Pancreas (tissue), 10 donors: ENCODE data around the gene MAGI1. TPM values are rescaled to one million over a fixed set of nuclear protein-coding genes. Genes with fewer than 3 reads are reported as not detected.

Source experiments
- ATAC-seq, 4 donors: fragments of 200-7000 bp; cut with Tn5 transposase; one replicate each; pipeline versions ENCODE4 v1.8.0 to v1.9.1; 2020; ENCODE audit warnings: mild to moderate bottlenecking in 4 of 4, moderate library complexity in 4 of 4
- DNase-seq, 6 donors: peaks; one replicate each; pipeline ENCODE4 v3.0.0-alpha.2; 2020
- FAIRE-seq: peaks from 2 replicates; lab custom pipeline; 2012; peaks lifted over from hg19 to GRCh38; lab: Jason Lieb, UNC
- H3K27ac ChIP-seq, 4 donors: fragments of 200-600 bp; sonication (generic); 1 replicate in 3 of 4; 2 replicates in 1 of 4; pipeline versions ENCODE4 v1.5.0 to v1.8.0; 2020
- H3K27me3 ChIP-seq, 4 donors: fragments of 200-600 bp; one replicate each; pipeline ENCODE4 v1.8.0; 2021
- H3K36me3 ChIP-seq, 3 donors: fragments of 200-600 bp; sonication (generic) in 1 of 3; one replicate each; pipeline versions ENCODE4 v1.5.0 to v1.8.0; 2020 to 2021
- H3K4me1 ChIP-seq, 3 donors: fragments of 200-600 bp; one replicate each; pipeline ENCODE4 v1.8.0; 2021
- H3K4me3 ChIP-seq, 4 donors: fragments of 200-600 bp; sonication (generic) in 2 of 4; one replicate each; pipeline versions ENCODE4 v1.5.0 to v1.8.0; 2020 to 2021
- H3K9me3 ChIP-seq, 4 donors: fragments of 200-600 bp; one replicate each; pipeline ENCODE4 v1.8.0; 2021
- WGBS, 2 donors: extraction: QIAGEN DNeasy Blood & Tissue Kit; methylation state at CpG; one replicate each; pipeline ENCODE4 v1.1.7; 2013; 5-methylcytosine and 5-hydroxymethylcytosine counted together
- intact Hi-C, 3 donors: fragments of 100-400 bp; cut with DNase I; formaldehyde crosslinking; loops; one replicate each; pipeline versions ENCODE4 v1.11.1 to v1.14.2; 2022
- polyA plus RNA-seq, 2 donors: library from polyadenylated mRNA; stranded (reverse); fragments of 200-250 nt; gene quantifications; one replicate each; pipeline ENCODE4 v1.2.3, GENCODE V29; 2013
- total RNA-seq, 6 donors: library from RNA; stranded (reverse); fragmentation: NEBNext Ultra II Directional in 4 of 6; extraction: Animal tissue kit (Norgen Biotek cat#: 25700) in 4 of 6; gene quantifications; one replicate each; pipeline versions ENCODE4 v1.2.1 to v1.2.4, GENCODE V29; 2021 to 2023
- TF ChIP-seq, protein P1 (sequence below), 4 donors: fragments of 200-600 bp; sonication (generic) in 3 of 4; IDR thresholded peaks; one replicate each; pipeline versions ENCODE4 v1.5.0 to v1.8.0; 2021; ENCODE audit warnings: antibody characterized with exemption in 4 of 4
- donor health status: healthy with polysubstance abuse.
- donor health status: DM: no; HTN: no; CAD: no; lungs with moderate emphysema.
- donor health status: DM: no; HTN: no; CAD: no.
- donor health status: control.
- donor health status: control.
- donor health status: Bipolar disorder and iron deficiency.
- donor health status: DM: yes; HTN: yes; CAD: no.
- donor health status: DM: no; HTN: no; CAD: no.
- donor health status: DM: no; HTN: no; CAD: no.
- donor health status: DM: yes; HTN: yes; CAD: no.

The MAGI1 gene
- total and polyA plus RNA-seq, 8 donors = 19.7 to 45.1 (median 28.0) TPM

GRCh38 chr3:65972765-65973164 is 66.0 kb downstream of the MAGI1 start:
- 87% methylated on average over 1 of the region's 1 CpG for WGBS, 2 donors
- intact Hi-C loops = no loop called here
- DNase-seq (no peak), ATAC-seq (no peak), FAIRE-seq (no peak)
- Histone ChIP-seq H3K36me3 (no peaks in the 10 kb centered on the region), H3K9me3 (no peaks in the 10 kb centered on the region), H3K27me3 (no peaks in the 10 kb centered on the region), H3K27ac (no peak overlapping the region), H3K4me3 (no peak overlapping the region), H3K4me1 (peaks cover 0 to 4% (median 0%) of the 10 kb centered on the region in 3 donors)
- TF ChIP-seq, protein P1, sequence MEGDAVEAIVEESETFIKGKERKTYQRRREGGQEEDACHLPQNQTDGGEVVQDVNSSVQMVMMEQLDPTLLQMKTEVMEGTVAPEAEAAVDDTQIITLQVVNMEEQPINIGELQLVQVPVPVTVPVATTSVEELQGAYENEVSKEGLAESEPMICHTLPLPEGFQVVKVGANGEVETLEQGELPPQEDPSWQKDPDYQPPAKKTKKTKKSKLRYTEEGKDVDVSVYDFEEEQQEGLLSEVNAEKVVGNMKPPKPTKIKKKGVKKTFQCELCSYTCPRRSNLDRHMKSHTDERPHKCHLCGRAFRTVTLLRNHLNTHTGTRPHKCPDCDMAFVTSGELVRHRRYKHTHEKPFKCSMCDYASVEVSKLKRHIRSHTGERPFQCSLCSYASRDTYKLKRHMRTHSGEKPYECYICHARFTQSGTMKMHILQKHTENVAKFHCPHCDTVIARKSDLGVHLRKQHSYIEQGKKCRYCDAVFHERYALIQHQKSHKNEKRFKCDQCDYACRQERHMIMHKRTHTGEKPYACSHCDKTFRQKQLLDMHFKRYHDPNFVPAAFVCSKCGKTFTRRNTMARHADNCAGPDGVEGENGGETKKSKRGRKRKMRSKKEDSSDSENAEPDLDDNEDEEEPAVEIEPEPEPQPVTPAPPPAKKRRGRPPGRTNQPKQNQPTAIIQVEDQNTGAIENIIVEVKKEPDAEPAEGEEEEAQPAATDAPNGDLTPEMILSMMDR (IDR thresholded peaks at IDR 0.05) = no peak

- TF ChIP-seq, protein P1 (IDR thresholded peaks at IDR 0.05) = no peak
- no peak for FAIRE-seq
- no peak overlapping the region for H3K27ac ChIP-seq
- H3K4me1 ChIP-seq = peaks cover 0 to 4% (median 0%) of the 10 kb centered on the region in 3 donors
- DNase-seq = no peak
- intact Hi-C loops = no loop called here
- H3K4me3 ChIP-seq = no peak overlapping the region
- ATAC-seq = peak in 3 of 4 donors; percentile 30 to 43 (median 39)
- 50% methylated on average over 7 of the region's 7 CpGs for WGBS, 2 donors
- no peaks in the 10 kb centered on the region for H3K27me3 ChIP-seq
- H3K36me3 ChIP-seq = no peaks in the 10 kb centered on the region
- no peaks in the 10 kb centered on the region for H3K9me3 ChIP-seq
Measured at GRCh38 chr3:65971293-65972252, 67.1 kb downstream of the MAGI1 start.

GRCh38 chr3:65968996-65969395 is 69.7 kb downstream of the MAGI1 start:
- intact Hi-C loops = no loop called here
- H3K9me3 ChIP-seq = no peaks in the 10 kb centered on the region
- H3K27ac ChIP-seq = no peak overlapping the region
- WGBS, 2 donors = 90 to 91% methylated on average over 5 of the region's 5 CpGs
- no peak for DNase-seq
- ATAC-seq = no peak
- no peak overlapping the region for H3K4me3 ChIP-seq
- no peak for FAIRE-seq
- no peaks in the 10 kb centered on the region for H3K36me3 ChIP-seq
- TF ChIP-seq, protein P1 (IDR thresholded peaks at IDR 0.05) = no peak
- H3K27me3 ChIP-seq = no peaks in the 10 kb centered on the region
- H3K4me1 ChIP-seq = peaks cover 0 to 6% (median 2%) of the 10 kb centered on the region in 3 donors

DNA sequence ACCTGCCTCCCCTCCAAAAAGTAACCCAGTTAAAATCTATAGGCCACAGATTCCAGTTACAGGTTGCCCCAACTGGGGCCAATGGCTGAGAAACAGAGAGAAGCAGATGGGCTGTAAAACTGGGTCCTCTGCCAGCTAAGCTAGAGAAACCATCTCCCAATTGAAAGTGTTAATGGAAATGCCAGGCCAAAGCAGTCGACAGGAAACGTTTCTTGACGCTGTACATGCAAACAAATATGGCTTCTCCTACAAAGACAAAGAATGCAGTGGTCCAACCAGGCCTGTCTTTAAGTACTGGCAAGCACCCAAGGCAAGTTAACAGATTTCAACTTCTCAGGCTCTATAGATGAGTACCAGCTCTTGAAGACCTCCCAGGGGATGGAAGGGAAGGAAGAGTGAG is 71.3 kb downstream of the MAGI1 start:
- no peak for DNase-seq
- FAIRE-seq = no peak
- no peaks in the 10 kb centered on the region for H3K9me3 ChIP-seq
- H3K4me3 ChIP-seq = no peak overlapping the region
- H3K36me3 ChIP-seq = no peaks in the 10 kb centered on the region
- no peak overlapping the region for H3K27ac ChIP-seq
- ATAC-seq = no peak
- 61 to 74% methylated on average over 3 of the region's 3 CpGs for WGBS, 2 donors
- H3K27me3 ChIP-seq = no peaks in the 10 kb centered on the region
- peaks cover 0 to 13% (median 5%) of the 10 kb centered on the region in 3 donors for H3K4me1 ChIP-seq
- TF ChIP-seq, protein P1 (IDR thresholded peaks at IDR 0.05) = no peak
- intact Hi-C loops = no loop called here
